ENCODE results near the gene AP2A2.

AP2A2 gene

DNA sequence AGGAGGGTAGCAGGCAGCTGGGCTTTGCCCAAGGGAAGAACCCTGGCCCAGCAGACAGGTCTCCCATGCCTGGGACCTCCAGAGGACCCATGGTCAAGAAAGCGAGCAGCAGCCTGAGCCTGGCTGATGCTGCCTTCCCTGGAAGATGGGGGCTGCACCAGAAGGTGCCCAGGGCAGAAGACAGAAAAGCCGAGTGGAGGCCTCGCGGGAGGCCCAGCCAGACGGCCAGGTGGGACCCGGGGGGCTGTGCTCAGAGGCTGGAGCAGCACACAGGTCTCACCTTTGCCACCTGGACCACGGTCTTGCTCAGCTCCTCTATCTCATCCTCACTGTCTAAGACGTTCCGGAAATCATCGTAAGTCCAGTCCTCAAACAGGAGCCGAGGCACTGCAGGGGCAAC is 25.9 kb upstream of the AP2A2 start:
- no peak for DNase-seq

DNA sequence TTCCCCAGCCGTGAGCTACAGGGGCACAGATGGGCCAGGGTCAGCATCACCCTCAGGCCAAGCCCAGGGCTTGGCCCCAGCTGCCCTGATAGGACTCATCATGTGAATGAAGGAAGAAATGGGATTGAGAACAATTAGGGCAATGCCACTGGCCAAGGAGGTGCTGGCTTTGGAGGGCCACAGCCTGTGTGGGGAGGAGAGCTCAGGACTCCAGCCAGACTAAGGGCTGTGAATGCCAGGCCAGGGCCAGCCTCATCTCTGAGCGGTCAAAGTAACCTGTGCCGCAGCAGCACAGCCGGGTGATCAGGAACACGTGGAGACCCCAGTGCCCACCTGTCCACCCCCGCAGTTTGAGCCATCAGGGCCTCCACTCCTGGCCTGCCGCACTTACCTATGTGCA is 25.1 kb upstream of the AP2A2 start:
- no peak for DNase-seq

DNA sequence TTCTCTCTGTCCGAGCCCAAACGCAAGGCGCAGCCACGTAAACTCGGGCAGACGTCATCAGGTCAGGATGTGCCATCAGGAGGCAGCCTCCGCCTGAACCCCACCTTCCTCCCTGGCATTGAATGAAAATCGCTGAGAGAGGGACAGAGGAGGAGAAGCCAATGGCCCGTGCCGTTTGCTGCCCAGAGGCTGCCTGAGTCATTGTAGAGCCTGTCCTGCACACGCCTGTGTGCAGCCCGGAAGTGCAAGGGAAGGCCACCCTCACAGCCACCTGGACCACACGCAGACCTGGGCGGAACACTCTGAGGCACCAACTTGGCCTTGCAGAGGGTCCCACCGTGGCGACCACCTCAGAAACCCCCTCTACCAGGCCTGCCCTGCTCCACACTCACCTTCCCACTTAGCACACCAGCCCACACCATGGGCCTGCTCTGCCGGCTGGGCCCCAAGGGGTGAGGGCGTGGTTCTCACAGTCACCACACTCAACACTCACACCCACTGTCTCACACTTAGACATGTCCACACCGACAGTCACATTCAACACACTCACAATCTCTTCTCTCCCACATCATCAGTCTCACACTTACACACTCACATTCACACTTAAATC is 24.1 kb upstream of the AP2A2 start:
- DNase-seq, result no peak

DNA sequence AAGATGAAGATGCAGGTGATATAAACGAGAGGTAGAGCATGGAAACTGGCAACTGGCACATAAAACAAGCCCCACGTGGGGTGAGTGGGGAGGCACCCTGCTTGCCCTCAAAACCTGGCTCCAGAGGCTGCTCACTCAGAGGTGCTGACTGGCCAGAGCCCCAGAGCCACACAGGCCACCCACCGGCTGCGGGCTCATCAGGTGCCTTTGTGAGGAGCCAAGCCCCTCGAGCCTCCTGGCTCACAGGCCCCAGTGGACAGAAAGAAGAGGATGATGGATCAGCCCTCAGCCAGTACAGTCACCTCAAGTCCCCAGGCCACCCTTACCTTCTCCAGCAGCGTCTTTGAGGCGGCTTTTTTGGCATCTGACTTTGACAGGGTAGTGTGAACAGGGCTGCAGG is 21.3 kb upstream of the AP2A2 start:
- DNase-seq, result no peak

DNA sequence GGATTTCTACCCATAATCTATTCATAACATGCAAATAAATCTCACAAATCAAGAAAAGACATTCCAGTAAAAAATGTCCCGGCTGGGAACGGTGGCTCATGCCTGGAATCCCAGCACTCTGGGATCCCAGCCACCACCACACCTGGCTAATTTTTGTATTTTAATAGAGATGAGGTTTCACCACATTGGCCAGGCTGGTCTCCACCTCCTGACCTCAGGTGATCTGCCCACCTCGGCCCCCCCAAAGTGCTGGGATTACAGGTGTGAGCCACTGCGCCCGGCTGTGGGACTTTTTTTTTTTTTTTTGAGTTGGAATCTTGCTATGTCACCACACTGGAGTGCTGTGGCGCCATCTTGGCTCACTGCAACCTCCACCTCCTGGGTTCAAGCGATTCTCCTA is 19.7 kb upstream of the AP2A2 start:
- no peak for DNase-seq

DNA sequence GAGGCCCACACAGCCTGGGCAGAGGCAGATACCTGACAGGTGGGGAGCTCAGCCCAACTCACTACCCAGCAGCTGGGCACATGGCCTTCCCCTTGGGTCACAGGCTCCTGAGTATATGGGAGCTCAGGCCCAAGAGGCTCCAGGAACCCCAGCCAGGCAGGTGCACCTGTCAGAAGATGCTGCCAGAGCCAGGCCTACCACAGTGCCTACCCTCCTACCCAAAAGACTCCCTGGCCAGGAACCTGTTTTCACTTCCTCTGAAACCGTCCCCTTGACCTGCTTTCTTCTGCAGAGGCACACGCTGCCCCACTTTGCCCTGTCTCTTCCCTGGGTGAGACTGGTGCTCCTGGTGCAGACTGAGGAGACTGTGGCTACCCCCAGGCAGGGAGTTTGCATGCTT is 18.0 kb upstream of the AP2A2 start:
- DNase-seq, result no peak

DNA sequence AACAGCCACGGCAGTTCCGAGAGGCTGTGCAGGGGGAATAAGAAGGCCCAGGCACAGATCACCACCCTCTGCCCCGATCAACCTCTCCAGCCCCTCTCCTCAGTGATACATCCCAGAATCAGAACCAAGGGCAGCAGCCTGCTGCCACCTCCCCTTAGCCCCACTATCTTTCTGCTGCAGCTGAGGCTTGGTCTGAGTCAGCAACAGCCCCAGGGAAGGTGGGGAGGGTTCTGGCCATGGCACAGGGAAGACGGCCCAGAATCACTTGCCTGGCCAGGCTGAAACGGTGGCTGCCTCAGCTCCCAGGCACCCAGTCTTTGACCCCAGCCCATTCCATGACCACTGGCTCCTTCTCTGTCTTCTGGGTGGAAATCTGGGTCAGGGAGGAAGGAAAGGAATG is 17.4 kb upstream of the AP2A2 start:
- no peak for DNase-seq

DNA sequence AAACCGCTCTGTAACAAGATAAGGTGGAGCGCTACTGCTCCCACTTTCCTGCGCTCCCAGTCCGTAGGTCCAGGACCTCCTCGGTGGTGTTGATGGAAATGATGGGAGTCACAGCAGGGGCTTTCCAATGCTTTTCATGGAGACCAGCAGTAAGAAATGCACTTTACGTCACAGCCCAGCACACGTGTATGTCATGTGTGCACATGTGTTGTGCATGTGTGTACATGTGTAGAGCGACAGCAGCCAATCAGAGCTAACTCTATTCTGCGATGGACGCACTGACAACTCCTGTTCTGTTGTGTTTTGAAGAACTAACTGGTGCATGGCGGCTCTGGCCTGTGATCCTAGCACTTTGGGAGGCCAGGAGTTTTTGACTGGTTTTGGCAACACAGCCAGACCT is 16.3 kb upstream of the AP2A2 start:
- DNase-seq, result no peak

DNA sequence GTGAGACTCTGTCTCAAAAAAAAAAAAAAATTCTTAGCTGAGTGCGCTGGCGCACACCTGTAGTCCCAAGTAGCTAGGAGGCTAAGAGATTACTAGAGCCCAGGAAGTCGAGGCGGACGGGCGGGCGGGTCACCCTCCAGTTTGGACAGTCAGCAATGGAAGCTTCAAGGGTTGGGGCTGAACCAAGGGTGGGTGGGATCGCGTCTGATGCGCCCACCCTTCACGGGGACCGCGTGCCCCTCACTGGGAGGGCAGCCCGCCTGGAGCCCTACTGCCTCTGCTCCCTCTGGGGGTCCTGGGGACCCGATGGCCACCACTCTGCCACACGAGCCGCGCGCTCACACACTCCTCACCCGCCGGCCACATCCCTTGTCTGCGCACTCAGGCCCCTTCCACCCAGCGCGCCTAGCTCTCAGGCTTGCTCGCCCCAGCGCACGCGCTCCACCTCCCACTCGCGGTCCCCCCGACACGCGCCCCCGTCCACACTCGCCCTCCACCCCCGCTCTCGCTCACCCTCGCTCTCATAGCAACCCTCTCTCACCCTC is 15.6 kb upstream of the AP2A2 start:
- no peak for DNase-seq

DNA sequence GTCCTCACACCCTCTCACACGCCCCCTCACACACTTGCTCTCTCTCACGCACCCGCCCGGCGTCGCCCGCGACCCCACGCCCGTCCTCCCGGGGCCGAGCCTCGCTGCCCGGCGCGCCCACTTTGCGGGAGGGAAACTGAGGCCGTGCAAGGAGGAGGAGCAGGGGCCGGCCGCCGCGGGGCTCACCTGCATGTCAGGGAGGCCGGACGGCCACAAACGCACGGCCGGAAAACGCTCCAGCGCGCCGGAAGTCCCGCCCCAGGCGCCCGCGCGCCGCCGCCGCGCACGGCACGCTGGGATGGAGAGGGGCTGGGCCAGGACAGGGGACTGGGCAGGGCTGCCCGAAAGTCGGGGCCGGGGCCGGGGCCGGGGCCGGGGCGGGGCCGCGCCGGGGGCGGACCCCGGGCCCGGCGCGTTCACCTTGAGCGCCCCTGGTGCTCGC is 15.1 kb upstream of the AP2A2 start, which contains the start of gene CHID1:
Gene CHID1 (minus strand): TSS at position 222 of the 442 bp plus-strand sequence. CDS start 5,994 bp downstream, outside the sequence.
- peak; percentile 86 for DNase-seq

DNA sequence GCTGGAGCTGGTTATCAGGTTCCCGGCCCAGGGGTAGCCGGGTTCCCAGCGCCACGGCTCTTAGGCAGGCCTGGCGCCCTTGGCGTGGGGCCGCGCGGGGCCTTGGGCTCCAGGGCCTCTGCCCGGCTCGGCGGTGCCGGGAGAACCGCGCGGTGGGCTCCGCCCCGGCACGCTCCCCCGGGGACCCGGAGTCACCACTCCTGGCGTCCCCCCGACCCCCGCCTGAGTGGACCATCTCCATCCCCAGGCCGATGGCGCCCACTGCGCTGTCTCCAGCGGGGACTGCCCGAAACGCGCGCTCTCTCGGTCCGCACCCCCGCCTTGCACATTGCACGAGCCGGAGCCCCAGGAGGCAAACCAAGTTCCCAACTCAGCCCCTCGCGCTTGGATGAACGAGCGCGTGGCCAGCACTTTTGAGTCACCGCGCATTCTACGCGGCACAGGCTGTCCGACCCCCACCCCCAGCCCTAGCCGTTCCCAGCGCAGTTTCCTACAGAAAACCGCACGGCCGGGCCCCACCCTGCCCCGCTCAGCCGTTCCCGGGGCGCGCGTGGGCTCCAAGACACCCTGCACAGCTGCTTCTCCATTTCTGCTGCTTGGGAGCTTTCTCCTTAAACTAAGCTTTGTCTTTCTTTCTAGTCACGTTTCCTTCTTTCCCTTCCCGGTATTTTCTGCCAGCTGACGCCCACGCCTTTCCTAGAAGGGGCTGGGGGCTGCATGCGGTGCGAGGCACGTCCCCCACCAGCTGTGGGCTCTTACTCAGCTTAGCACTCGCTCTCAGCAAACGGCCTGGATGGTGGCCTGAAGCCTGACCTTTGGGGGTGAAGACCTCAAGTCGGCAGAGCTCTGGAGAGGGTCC is 14.4 kb upstream of the AP2A2 start:
- no peak for DNase-seq

DNA sequence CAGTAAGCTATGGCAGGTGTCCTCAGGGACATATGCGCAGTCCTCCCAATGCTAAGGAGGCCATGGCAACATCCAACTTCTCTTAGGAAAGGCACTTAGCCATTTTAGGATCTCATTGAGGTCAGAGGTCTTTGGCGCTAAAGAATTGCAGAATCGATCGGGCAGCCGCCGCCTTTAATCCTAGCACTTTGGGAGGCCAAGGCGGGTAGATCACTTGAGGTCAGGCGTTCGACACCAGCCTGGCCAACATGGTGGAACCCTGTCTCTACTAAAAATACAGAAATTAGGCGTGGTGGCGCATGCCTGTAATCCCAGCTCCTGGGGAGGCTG is 13.8 kb upstream of the AP2A2 start:
- no peak for DNase-seq

DNA sequence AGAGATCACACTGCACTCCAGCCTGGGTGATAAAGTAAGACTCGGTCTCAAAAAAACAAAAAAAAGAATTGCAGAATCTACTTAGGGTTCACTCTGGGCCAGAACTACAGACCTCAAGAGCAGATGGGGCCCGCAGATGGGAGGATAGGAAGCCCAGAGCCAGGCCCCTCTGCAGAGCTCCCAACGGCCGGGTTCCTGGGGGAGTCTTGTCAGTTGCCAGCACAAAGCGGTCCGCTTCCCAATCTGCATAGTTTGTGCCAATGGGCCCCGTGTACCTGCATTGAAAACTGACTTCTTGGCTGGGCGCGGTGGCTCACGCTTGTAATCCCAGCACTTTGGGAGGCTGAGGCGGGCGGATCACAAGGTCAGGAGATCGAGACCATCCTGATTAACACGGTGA is 13.4 kb upstream of the AP2A2 start:
- DNase-seq, result no peak

DNA sequence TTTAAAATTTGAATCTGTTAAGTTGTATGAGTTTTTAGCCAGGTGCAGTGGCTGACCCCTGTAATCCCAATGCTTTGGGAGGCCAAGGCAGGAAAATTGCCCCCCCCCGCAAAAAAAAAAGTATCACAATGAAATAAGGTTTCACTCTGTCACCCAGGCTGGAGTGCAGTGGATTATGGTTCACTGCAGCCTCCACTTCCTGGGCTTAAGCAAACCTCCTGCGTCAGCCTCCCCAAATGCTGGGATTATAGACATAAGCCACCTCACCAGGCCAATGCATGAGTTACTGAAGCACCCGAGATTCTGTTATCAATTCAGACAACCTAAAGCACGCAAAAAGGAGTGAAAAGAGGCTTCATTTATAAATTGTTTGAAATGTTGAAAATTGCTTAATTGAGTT is 12.6 kb upstream of the AP2A2 start:
- DNase-seq, result no peak

DNA sequence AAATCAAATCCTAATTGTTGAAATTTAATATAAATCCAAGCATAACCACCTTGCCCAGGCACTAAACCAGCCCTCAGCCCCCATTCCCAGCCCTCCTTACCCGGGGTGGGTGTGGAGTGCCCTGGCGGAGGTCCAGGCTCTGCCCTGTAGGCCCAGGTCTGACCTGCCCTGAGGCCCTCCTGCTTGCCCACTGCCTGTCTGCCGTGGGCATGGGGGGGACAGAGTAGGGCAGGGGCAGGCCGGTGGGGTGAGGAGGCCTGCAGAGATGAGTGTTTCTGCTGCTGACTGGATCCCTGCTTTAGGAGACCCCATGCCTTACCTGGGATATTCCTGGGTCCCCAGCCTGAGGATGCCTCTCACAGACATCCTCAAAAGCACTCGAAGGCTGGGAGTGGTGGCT is 11.5 kb upstream of the AP2A2 start:
- DNase-seq, result no peak

DNA sequence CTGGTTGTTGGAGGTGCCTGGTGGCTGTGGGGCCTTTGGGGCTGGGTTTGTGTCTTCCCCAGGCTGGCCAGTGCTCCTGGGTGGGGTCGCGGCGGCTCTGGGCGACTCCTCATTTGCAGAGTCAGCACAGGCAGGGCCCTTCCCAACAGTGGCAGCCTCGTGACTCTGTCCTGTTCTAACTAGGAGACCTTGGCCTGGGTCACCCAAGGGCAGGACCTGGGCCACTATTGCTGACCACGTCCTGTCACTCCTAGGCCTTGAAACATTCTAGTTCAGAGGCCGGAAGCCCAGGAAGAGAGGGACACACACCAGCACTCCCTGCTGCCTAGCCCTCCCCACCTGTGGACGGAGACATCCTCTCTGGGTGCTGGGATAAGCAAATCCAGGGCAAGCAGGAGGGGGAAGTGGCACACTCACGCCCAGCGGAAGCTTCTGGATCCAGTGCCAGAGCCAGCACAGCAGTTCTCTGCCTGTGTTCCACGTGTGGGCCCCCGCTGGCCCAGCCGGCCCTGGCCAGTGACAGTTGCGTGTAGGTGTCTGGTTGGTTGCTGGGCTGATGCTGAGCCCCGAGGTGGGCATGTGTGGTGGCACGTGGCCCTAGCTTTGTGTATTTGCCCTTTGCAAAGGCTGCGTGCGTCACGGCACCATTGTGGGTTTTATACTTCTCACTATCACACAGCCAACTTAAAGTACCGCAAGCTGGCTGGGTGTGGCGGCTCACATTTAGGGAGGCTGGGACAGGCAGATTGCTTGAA is 10.7 kb upstream of the AP2A2 start:
- no peak for DNase-seq

DNA sequence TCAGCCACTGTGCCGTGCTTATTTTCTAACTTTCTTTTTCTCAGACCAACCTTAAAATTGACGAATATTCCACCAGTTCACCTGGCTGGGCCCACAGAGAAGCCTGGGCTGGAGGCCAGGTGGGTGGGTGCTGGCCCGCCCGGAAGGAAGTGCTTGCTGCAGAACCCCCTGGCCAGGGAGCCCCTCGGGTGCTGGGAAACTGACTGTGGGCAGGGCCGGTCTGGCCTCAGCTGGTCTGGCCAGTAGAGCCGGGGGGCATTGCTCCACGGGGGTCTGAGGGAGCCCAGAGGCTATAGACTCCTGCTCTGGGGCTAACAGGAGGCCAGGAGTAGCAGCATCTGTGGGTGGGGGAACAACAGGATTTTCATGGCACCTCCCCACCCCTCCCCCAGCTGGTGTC is 8.2 kb upstream of the AP2A2 start:
- no peak for DNase-seq

DNA sequence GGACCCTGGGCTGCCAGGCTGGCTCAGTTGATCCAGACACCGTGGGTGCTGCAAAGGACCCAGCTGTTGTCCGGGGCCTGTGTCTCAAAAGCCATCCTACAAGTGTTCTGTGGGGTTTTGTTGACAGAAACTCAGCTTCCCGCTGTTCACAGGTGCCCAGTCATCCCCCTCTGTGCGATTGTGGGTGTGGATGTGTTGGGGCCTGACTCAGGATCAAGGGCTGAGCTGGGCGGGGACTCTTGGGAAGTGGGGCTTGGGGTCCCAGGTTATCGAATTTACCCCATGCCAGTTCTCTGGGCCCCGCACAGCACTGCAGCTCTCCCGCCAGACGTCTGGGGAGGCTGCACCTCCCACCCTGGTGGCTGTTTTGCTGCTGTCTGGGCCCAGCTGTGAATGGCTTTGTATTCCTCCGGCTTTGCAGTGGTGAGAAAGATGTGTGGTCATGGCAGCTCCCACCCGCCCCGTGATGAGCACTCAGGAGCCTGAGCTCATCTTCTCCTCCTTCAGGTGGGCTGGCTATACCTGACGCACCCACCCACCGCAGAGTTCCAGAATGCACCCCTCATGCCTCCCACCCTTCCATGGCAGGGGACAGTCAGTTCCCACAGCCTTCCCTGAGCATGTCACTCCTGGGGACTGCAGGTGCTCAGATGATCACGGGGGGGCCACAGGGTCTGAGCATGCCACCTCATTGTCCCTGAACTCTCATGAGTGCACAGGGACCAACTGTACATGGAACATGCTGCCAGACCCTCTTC is 3.6 kb upstream of the AP2A2 start:
- no peak for DNase-seq

DNA sequence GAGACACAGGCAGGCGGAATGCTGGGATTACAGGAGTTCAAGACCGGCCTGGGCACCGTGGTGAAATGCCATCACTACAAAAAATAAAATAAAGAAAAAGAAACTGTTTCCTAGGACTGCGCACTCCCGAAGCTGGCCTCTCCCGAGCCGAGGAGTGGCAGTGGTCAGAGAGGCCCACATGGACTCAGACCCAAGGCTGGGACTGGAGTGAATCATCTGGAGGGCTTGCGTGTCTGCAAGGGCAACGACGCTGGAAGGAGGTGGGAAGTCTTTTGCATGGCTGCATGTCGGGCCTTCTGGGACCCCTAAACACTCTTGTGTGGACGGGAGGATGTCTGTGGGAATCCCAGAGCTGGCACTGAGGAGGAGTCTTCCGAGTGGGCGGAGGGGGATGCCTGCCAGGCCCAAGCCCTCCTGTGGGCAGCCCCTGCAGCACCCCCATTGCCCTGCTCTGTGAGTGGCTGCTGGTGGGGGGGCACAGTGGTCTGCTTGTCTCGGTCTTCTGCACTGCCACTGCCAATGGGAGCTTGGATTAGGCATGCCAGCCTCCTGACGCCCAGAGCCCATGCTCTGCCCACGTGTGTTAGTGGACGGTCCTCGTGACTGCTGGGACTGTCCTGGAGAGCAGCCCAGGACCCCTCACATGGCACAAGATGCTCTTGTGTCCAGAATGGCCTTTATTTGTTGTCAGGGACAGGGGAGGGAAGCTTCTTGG is 1.8 kb upstream of the AP2A2 start:
- DNase-seq, result no peak

DNA sequence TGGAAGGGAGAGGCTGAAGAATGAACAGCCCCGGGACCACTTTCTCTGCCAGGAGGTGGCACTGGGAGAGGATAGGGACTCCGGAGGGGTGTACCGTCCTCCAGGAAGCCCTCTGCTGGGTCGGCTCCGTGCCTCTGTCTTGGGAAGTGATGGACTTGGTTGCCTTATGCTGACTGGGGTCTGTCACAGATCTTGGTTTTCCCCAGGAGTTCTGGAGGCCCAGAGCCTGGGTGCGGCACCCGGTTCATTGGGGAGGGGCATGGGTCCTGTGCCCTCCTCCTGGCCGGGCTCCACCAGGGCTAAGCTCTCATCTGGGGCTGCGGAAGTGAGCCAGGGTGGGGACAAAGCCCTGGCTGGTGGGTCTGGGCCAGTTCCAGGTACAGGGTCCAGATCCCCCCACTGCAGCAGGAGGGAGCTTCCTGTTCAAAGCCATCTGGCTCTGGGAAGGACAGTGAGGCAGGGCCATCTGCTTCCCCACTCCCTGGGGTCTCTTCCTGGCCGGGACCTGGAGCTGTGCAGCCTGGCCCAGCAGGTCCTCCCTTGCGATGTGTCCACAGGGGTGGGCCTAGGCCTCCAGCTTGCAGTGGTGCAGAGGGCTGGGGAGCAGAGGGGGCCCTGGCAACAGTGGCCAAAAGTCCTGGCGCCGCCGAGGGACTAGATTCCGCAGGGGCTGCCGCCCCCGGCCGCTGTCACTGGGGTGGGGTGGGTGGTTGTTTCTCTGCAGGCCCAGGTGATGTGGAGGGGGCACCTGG is 1.1 kb upstream of the AP2A2 start:
- no peak for DNase-seq

DNA sequence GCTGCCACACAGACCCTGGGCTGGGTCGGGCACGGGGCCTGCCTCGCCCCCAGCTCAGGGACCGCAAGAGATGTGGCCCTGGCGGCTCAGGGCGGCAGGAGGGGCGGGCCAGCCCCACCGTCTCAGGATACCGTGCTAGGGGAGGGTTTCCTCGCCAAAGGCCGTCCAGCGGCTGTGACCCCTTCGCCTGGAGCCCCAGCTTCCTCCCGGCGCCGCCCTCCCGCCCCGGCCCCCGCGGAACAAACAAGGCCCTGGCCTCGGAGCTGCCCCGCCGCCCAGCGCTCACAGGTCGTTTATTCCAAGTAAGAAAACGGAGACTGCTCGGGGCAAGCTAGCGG is 543 bp upstream of the AP2A2 start:
- DNase-seq, result no peak
